Hematopoietic multipotent progenitor cell treated with erythropoietin and hydrocortisone succinate and interleukin-3 and kit ligand, for 15 days (in vitro differentiated cells): ENCODE results near the gene ZFPM1.
A peak's percentile ranks its signal among the peaks of the same experiment; 100 is the strongest.

Experiments used
- DNase-seq: peaks from one replicate; pipeline ENCODE4 v3.0.0-alpha.2; 2015; ENCODE audit warnings: low spot score

ZFPM1 gene

GRCh38 chr16:88499836-88500251 lies 46.8 kb downstream of the ZFPM1 start:
- DNase-seq, result no peak

DNA sequence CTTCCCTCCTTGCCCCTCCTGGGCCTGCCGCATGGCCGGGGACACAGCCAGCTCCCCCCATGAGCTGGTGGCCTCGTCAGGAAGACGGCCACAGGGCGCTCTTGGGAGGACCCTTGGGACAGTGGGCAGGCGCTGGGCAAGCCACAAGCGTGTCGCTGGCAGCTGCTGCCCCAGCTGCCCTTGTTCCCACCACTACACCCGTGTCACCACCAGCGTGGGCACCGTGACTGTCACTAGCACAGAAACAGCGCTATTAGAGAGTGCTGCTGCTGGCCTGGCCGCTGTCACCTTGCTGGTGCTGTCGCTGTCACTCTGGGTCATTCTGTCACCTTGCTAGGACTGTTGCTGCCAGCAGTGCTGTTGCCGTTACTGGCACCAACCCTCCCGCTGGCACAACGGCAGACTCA lies 47.2 kb downstream of the ZFPM1 start:
- no peak for DNase-seq

DNA sequence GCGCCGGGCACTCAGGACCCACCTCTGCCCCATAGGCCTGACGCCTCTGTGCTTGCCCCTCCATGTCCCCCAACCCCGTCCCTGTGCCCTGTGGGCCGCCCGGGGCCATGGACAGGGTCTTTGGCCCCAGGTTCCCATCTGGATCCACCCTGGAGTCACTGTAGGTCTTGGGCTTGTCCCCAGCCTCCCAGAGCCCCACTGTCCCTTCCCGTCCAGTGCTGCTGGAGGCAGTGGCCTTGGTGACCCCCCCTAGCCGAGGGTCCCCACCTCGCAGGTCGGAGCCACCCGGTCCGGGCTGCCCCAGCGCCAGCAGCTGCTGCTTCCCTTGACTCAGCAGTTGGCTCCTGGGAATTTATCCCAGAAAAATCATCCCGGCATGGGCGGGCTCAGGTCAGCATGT lies 49.3 kb downstream of the ZFPM1 start:
- no peak for DNase-seq

DNA sequence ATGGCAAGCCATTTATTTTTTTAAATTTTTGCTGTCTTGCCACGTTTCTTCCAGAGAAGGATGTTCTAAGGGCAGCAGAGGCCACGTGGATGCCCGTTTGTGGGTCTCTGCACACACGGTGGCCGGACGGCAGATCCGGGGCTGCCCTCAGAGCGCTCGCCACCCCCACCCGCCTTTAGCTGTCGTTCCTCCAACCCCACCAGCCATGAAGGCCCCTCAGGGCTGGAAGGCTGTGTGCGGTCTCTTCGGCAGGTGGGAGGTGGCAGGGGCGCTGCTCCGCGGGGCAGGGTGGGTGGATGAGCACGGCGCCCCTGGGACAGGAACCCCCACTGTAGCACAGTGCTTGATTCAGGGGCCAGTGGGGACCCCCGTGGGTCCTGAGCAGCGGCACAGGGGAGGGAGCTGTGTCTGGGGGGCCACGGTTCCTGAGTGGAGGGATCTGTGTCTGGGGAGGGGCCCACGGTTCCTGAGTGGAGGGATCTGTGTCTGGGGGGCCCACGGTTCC lies 49.7 kb downstream of the ZFPM1 start:
- no peak for DNase-seq

DNA sequence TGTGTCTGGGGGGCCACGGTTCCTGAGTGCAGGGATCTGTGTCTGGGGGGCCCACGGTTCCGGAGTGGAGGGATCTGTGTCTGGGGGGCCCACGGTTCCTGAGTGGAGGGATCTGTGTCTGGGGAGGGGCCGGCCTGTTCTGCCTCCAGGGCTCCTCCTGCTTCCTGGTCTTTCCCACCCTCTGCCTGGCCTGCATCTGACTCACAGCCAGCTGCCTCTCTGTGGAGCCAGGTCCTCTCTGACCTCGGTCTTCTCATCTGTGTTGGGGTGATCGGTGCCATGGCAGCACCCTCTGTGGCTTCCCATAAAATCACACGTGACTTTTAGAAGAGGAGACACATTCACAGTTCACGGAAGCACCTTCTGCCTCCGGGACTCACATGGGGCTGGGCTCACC lies 50.3 kb downstream of the ZFPM1 start:
- no peak for DNase-seq

DNA sequence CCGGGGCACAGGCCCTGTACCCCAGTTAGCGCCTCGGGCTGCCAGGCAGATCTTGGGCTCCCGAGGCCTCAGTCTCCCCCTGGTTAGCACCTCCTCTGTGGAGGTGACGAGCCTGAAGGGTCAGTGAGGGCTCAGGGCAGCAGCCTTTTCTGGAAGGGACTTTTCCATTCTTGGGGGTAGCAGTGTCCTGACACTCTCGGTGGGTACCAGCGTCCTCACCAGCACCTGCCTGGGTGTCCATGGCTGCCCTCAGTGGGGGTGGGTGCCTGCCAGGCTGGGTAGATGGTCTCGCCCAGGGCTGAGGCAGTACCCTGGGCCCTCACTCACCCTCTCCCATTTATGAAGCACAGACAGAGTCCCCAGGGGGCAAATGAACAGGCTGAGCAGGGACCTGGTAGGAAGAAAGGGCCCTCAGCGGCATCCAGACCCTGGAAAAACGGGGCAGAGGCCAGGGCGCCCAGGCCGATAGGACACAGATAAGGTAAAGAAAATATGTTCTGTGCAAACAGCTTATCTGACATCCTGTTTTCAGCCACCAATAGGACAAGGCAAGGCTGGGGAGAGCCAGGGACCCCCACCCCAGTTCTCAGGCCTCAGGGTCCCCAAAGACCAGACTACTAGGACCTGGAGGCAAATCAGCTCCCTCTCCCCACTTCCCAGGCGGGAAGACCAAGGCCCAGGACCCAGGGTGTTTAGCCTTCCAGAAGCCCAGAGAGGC lies 50.9 kb downstream of the ZFPM1 start:
- DNase-seq, result no peak

DNA sequence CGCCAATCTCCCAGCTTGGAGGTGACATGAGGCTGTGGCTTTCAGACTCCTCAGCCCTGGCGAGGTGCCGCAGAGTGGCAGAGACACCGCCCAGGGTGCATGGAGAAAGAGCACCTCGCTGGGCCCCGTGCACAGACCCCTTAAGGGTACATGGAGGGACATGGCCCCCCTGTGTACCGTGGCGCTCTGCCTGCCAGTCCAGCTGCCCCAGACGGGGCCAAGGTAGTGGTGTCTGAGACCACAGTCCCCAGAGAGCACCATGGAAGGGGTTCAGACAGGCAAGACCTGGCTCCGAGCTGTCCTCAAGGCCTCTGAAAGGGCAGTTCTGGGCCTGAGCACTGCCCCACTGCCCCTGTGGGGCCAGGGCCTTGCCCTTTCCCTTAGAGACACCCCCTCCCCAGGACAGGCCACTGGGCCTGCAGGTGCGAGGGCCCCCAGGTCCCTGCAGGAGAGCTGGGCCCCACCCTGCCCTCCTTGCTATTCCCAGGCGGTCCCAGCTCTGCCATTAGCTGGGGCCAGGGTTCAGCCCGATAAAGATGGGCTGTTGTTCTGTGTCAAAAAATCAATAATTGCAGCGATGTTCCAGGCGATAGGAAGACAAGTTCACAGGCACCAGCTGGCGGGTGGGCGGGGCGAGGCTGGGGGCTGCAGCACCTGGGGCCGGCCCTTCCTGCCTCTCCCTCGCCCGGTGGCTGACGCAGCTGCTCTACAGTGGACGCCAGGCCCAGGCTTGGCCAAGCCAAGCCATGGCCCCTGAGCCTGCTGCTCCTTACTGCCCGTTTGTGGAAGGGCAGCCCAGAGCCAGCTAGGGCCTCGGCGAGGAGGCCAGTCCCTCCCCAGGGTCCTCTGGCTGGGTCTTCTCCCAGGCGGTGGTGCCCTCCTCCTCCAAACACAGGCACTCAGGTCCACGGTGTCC lies 51.7 kb downstream of the ZFPM1 start:
- no peak for DNase-seq

DNA sequence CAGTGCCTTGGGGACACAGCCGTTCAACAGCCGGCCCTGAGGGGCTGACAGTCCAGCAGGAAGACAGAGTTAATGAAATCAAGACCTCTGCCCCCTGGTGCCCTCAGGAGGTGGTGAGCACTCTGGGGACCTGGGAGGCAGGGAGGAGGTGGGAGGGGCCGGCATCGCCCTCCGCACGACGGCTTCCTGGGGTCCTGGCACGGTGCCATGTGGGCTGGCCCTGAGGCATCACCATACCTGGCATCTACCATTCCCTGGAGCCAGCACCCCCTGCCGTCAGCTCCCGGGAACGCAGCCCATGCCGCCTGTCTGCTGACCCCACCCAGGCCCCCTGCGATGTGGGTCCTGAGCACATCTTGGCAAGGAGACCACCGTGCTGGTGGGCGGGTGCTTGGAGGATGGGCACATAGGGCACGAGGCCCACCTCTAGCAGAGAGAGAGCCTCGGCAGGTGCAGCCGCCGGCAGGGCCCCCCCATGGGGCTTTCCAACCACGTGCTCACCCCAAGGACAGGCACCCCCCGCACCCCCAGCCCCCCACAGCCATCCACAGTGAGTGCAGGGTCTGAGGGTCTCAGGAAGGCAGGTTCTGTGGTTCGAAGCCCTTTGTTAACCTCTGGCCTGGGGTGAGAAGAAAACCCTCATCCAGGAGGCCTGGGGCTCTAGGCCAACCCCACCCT lies 52.5 kb downstream of the ZFPM1 start:
- DNase-seq, result peak; percentile 91

DNA sequence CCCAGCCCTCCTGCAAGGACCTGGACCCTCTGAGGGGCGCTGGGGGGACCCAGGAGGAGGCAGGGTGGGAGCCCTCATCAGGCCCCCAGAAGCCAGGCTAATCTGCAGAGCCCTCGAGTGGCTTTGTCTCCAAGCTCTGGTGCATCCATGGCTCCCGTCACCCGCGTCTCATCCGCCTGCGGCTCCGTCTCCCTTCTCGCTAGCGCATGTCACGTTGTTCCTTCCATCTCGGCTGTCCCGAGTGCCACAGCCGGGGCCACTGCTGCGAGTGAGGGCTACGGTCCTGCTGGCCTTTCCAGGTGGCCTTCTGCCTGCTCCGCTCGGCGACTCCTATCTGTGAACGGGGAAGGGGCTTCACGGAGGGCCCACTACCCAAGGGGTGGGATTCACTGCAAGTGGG lies 53.6 kb downstream of the ZFPM1 start:
- no peak for DNase-seq

- DNase-seq, result no peak
Measured at GRCh38 chr16:88507231-88507743, 54.2 kb downstream of the ZFPM1 start.

- DNase-seq, result no peak
Measured at GRCh38 chr16:88508376-88508867, 55.3 kb downstream of the ZFPM1 start.

DNA sequence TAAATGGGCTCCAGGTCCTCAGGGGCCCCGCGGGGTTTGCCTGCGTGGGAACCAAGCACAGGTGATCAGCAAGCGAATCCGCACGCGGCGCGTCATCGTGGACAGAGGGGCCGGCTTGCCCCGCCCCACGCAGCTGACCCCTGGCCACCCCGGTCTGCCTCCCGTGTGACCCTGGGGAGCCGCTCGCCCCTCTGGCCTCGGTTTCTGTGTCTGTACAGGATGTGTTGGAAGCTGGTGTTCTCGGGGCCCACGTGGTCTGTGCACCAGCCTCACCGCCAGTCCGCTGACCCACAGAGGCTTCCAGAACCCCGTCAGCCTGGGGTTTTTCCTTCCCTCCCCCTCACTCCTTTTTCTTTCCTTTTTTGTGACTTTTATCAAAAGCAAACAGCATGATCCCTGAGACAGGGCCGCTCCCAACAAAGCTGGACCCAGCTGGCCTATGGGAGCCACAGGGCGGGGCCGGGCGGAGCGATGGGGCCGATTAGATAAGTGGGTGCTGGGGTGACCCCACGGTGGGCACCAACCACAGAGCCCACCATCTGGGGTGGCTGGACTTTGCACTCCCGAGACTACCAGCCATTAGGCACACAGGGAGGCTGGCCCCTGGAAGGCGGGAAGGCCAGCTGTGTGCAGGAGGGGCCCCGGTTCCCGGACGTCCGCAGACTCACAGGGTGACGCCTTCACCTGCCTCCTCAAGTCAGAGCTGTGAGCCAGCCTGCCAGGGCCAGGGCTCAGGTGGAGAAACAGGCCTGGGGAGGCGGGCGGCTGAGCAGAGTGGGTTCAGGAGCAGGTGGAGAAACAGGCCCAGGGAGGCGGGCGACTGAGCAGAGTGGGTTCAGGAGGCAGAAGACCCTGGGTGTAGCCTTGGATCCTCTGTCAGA lies 56.0 kb downstream of the ZFPM1 start:
- no peak for DNase-seq

GRCh38 chr16:88509749-88510069 lies 56.6 kb downstream of the ZFPM1 start:
- DNase-seq, result no peak

GRCh38 chr16:88510091-88510994 lies 57.3 kb downstream of the ZFPM1 start:
- DNase-seq, result no peak

DNA sequence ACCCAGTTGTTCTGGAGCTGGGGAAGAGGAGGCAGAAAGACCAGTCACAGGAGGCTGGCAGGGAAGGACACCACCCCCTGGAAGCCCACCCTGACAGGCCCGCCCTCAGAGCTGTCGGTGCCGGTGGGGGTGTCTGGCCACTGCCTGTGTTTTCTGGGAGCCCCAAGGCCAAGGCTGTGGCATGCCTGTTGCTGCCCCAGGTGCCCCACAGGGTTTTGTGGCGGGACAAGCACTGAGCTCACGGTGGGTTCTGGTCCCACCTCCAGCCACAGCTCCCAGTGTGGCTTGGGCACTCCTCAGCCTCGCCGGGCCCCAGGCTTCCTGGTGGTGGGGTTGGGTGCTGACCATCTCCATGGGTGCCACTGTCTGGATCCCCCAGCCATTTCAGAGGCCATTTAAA lies 58.0 kb downstream of the ZFPM1 start:
- DNase-seq, result no peak

DNA sequence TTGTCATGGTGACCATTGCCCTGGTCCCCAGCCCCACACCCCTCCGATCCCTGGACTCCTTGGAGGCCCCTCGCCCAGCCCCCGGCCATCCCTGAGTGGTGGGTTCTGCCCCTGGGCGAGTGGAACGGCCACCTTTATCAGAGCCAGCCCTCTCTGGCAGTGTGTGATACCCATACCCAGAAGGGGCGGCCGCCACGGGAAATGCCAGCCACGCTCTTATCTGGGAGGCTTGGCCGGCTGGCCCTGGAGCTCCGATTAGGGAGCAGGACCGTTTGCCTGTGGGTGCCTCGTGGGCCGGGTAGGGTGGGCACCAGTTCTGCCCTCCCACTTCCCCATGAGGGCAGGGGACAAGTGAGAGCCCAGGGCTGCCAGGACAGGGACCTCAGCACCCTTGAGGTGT lies 58.8 kb downstream of the ZFPM1 start:
- DNase-seq, result peak; percentile 75

DNA sequence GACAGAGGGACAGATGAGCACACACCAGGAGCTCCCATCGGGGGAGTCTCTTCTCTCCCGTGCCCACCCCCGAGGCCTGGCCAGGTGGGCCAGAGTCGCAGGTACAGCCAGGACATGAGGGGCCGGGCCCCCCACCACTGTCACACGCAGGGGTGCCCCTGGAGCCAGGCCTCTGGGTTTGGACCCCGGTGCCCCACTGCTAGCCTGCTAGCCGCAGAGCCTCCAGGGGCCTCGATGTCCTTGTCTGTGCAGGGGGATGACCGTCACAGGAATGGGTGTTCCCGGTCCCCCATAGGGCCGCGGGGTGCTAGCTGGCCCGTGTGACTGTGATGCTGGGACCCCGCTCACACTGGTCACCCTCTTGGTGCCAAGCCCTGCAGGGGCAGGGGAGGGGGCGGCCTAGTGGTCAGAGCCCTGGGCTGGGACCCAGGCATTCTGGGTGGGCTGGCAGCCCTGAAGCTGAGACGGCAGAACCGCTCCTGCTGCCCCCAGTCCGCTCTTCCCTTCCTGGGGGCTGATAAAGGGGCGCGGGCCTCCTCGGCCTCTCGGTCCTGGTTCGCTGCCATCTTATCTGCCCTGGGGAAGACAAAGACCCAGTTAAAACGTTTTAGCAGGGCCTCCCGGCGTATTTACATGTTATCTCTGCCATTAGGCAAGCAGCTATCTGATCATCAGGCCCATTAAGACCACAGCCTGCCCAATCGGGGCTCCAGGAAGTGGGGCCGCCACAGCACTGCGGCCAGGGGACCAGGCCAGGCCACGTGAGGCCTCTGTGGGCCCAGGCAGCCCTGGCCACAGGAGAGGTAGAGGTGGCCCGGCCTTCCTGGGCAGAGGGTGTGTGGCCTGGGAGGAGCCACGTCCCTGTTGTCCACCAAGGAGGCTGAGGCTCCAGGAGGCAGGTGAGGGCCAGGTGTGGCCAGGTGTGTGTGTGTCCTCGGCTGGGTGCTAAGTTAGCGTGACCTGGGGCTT lies 59.9 kb downstream of the ZFPM1 start:
- no peak for DNase-seq

GRCh38 chr16:88514070-88514469 lies 61.0 kb downstream of the ZFPM1 start:
- DNase-seq, result no peak
